T-helper 1 cell (primary cell): ENCODE measurements around the gene EAF2.
"Not testable (repeated sequence)": the region's sequence is repeated elsewhere in the genome, so short reads cannot be mapped to it uniquely, and the experiment has no call there.

ENCODE experiments used
- DNase-seq, 5 donors: peaks; one replicate each; pipeline ENCODE4 v3.0.0-alpha.2; 2012 to 2020
- total RNA-seq, 4 donors: gene quantifications; one replicate each; lab custom pipeline; 2026; lab: John Stamatoyannopoulos, UW

The EAF2 gene
- total RNA-seq, result 7.6 to 11.0 (median 8.8) reads per million in 4 donors

GRCh38 chr3:121834671-121835464 lies at the start of gene EAF2, which contains the start of gene IQCB1:
EAF2 (plus strand) TSS chr3:121835209; CDS start chr3:121835286, 77 bp downstream.
IQCB1 (minus strand) TSS chr3:121835060; CDS start chr3:121828960, 6,100 bp downstream.
- DNase-seq, result peak; percentile 86 to 97 (median 91)

- no peak for DNase-seq
Measured at GRCh38 chr3:121786485-121786884, 48.5 kb upstream of the EAF2 start.

GRCh38 chr3:121793078-121793477 lies 41.9 kb upstream of the EAF2 start:
- DNase-seq, result no peak

GRCh38 chr3:121794264-121794983 lies 40.6 kb upstream of the EAF2 start:
- DNase-seq, result no peak

GRCh38 chr3:121796970-121797369 lies 38.0 kb upstream of the EAF2 start:
- DNase-seq, result no peak

- no peak for DNase-seq
Measured at GRCh38 chr3:121800906-121801305, 34.1 kb upstream of the EAF2 start.

- DNase-seq, result no peak
Measured at GRCh38 chr3:121803771-121804320, 31.2 kb upstream of the EAF2 start.

GRCh38 chr3:121809249-121809648 lies 25.8 kb upstream of the EAF2 start:
- DNase-seq, result no peak

- DNase-seq, result no peak
Measured at GRCh38 chr3:121817753-121818152, 17.3 kb upstream of the EAF2 start.

GRCh38 chr3:121818578-121818977 lies 16.4 kb upstream of the EAF2 start:
- no peak for DNase-seq

GRCh38 chr3:121819236-121819635 lies 15.8 kb upstream of the EAF2 start:
- DNase-seq, result no peak

- DNase-seq, result no peak
Measured at GRCh38 chr3:121821421-121822199, 13.4 kb upstream of the EAF2 start.

GRCh38 chr3:121822973-121823372 lies 12.0 kb upstream of the EAF2 start:
- DNase-seq, result no peak

GRCh38 chr3:121834157-121834670 lies 795 bp upstream of the EAF2 start:
- DNase-seq, result peak in 1 of 5 donors; percentile 17

GRCh38 chr3:121835465-121835801 lies 424 bp downstream of the EAF2 start:
- DNase-seq, result no peak

GRCh38 chr3:121836064-121836463 lies 1.1 kb downstream of the EAF2 start:
- no peak for DNase-seq

- no peak for DNase-seq
Measured at GRCh38 chr3:121836481-121836880, 1.5 kb downstream of the EAF2 start.

- no peak for DNase-seq
Measured at GRCh38 chr3:121839962-121840361, 5.0 kb downstream of the EAF2 start.

GRCh38 chr3:121844892-121845291 lies 9.9 kb downstream of the EAF2 start:
- DNase-seq, result no peak

- DNase-seq, result no peak
Measured at GRCh38 chr3:121852256-121852655, 17.2 kb downstream of the EAF2 start.

GRCh38 chr3:121855555-121855954 lies 20.5 kb downstream of the EAF2 start:
- DNase-seq, result peak in 1 of 5 donors; percentile 29

GRCh38 chr3:121857778-121858177 lies 22.8 kb downstream of the EAF2 start:
- not testable (repeated sequence) for DNase-seq

- DNase-seq, result not testable (repeated sequence)
Measured at GRCh38 chr3:121863247-121863646, 28.2 kb downstream of the EAF2 start.
